ENCODE results near the gene PLCD1.

The PLCD1 gene

GRCh38 chr3:38016847-38017444 is 12.5 kb downstream of the PLCD1 start:
- no peak for DNase-seq (ENCODE audit: low spot score)

GRCh38 chr3:38016410-38016809 is 13.0 kb downstream of the PLCD1 start:
- DNase-seq (ENCODE audit: low spot score): no peak

GRCh38 chr3:38015984-38016383 is 13.5 kb downstream of the PLCD1 start:
- DNase-seq (ENCODE audit: low spot score): no peak

GRCh38 chr3:38015485-38015884 is 14.0 kb downstream of the PLCD1 start:
- DNase-seq (ENCODE audit: low spot score): no peak

GRCh38 chr3:38011111-38011510 is 18.3 kb downstream of the PLCD1 start:
- DNase-seq (ENCODE audit: low spot score): no peak

GRCh38 chr3:38009807-38010591 is 19.4 kb downstream of the PLCD1 start:
- DNase-seq (ENCODE audit: low spot score): no peak

- DNase-seq (ENCODE audit: low spot score): no peak
Measured at GRCh38 chr3:38008971-38009580, 20.4 kb downstream of the PLCD1 start.

GRCh38 chr3:38008191-38008701 is 21.2 kb downstream of the PLCD1 start:
- no peak for DNase-seq (ENCODE audit: low spot score)

- no peak for DNase-seq (ENCODE audit: low spot score)
Measured at GRCh38 chr3:38007754-38008090, 21.7 kb downstream of the PLCD1 start.

GRCh38 chr3:38006445-38006995 is 22.9 kb downstream of the PLCD1 start:
- no peak for DNase-seq (ENCODE audit: low spot score)

- DNase-seq (ENCODE audit: low spot score): no peak
Measured at GRCh38 chr3:38006031-38006430, 23.4 kb downstream of the PLCD1 start.

- no peak for DNase-seq (ENCODE audit: low spot score)
Measured at GRCh38 chr3:38005076-38006020, 24.1 kb downstream of the PLCD1 start.

GRCh38 chr3:38004415-38005075 is 24.9 kb downstream of the PLCD1 start:
- DNase-seq (ENCODE audit: low spot score): no peak

GRCh38 chr3:38003817-38004414 is 25.5 kb downstream of the PLCD1 start:
- DNase-seq (ENCODE audit: low spot score): no peak

- DNase-seq (ENCODE audit: low spot score): no peak
Measured at GRCh38 chr3:38003371-38003816, 26.0 kb downstream of the PLCD1 start.

GRCh38 chr3:38002940-38003339 is 26.5 kb downstream of the PLCD1 start:
- no peak for DNase-seq (ENCODE audit: low spot score)

- no peak for DNase-seq (ENCODE audit: low spot score)
Measured at GRCh38 chr3:38002291-38002876, 27.1 kb downstream of the PLCD1 start.

GRCh38 chr3:38001456-38002081 is 27.9 kb downstream of the PLCD1 start:
- no peak for DNase-seq (ENCODE audit: low spot score)

- no peak for DNase-seq (ENCODE audit: low spot score)
Measured at GRCh38 chr3:38000965-38001455, 28.4 kb downstream of the PLCD1 start.

Measured in left forelimb (tissue), 1 donor.